ENCODE results near the gene OSBPL2. TPM values are rescaled to one million over a fixed set of nuclear protein-coding genes. Genes with fewer than 3 reads are reported as not detected.

Gene OSBPL2
- total and polyA plus RNA-seq, 10 donors, result 9.2 to 81.7 (median 48.4) TPM

DNA sequence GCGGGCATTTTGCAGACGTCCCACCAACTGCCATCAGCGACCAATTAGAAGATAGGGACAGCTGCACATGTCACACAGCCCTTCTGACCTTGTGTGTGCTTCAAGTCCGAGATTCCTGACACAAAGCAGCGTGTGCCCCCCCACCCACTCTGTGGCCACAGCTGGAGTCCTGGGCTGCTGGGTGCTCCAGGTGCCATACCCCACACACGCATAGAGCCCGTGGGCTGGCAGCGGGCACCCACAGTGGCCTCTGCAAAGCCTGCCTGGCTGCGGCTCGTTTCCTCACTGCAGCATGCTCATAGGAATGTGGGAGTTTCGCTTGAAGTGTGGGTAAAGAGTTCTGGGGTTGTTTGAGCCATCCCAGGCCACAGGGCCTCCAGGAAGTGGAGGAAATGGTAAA is 62.0 kb downstream of the OSBPL2 start:
- WGBS, 5 donors, result 85 to 94% (median 87%) methylated on average over 5 to 11 of the region's 11 CpGs
- H3K27me3 ChIP-seq (replicated peaks in 1 of 7), result no peaks in the 10 kb centered on the region
- intact Hi-C loops (cut with DNase I; ENCODE audit: low total_unique reads), result loop anchor here (5.0 kb wide), 1 partner anchor 82 kb away; no protein-coding TSS in a partner anchor
- H3K4me1 ChIP-seq, result peaks cover 21 to 79% (median 39%) of the 10 kb centered on the region in 6 donors
- no peak overlapping the region for H3K4me3 ChIP-seq
- no peaks in the 10 kb centered on the region for H3K9me3 ChIP-seq
- peaks cover 4 to 54% (median 24%) of the 10 kb centered on the region in 6 donors for H3K36me3 ChIP-seq
- DNase-seq, result no peak
- no peak overlapping the region for H3K27ac ChIP-seq
- TF ChIP-seq, protein P1, sequence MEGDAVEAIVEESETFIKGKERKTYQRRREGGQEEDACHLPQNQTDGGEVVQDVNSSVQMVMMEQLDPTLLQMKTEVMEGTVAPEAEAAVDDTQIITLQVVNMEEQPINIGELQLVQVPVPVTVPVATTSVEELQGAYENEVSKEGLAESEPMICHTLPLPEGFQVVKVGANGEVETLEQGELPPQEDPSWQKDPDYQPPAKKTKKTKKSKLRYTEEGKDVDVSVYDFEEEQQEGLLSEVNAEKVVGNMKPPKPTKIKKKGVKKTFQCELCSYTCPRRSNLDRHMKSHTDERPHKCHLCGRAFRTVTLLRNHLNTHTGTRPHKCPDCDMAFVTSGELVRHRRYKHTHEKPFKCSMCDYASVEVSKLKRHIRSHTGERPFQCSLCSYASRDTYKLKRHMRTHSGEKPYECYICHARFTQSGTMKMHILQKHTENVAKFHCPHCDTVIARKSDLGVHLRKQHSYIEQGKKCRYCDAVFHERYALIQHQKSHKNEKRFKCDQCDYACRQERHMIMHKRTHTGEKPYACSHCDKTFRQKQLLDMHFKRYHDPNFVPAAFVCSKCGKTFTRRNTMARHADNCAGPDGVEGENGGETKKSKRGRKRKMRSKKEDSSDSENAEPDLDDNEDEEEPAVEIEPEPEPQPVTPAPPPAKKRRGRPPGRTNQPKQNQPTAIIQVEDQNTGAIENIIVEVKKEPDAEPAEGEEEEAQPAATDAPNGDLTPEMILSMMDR (IDR thresholded peaks at IDR 0.05 in 8 of 11, conservative IDR thresholded peaks at IDR 0.05 in 3 of 11), result no peak
- TF ChIP-seq POLR2AphosphoS5 (IDR thresholded peaks at IDR 0.05) (peak in 2 of 3 donors; percentile 13 to 46), POLR2A (IDR thresholded peaks at IDR 0.05) (no peak)

DNA sequence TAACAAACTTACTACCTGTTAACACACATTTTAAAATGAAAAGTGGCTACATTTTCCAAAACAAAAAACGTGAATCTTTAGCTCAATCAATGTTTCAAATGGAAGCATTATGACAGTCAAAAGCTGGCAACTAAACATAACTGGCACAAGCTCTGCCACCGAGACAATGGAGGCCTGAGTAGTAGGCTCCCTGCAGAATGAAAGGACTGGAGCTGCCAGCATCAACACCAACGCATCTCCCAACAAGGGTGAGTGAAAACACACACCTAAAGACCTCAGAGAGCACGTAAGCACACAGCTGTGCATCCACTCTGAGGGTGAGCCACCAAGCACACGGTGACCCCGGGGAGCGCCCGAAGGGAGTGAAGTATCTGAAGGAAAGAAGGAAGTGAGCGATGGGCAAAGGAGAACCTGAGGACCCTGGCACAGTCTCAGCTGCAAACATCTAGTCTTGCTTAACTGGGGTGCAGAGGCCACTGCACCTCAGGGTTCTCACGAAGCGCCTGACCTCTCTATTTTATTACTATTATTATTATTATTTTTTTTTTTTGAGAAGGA is 62.9 kb downstream of the OSBPL2 start:
- H3K27me3 ChIP-seq (replicated peaks in 1 of 7), result no peaks in the 10 kb centered on the region
- H3K36me3 ChIP-seq, result peaks cover 4 to 54% (median 25%) of the 10 kb centered on the region in 6 donors
- peaks cover 29 to 85% (median 48%) of the 10 kb centered on the region in 6 donors for H3K4me1 ChIP-seq
- no peak for DNase-seq
- 88 to 92% (median 90%) methylated on average over 11 of the region's 11 CpGs for WGBS, 5 donors
- TF ChIP-seq, protein P1 (IDR thresholded peaks at IDR 0.05 in 8 of 11, conservative IDR thresholded peaks at IDR 0.05 in 3 of 11), result no peak
- no peak for TF ChIP-seq POLR2AphosphoS5 (IDR thresholded peaks at IDR 0.05)
- peak overlapping the region in 4 of 8 donors; percentile 94 to 98 (median 98) for H3K27ac ChIP-seq
- peak overlapping the region in 1 of 8 donors; percentile 99 for H3K4me3 ChIP-seq
- intact Hi-C loops (cut with DNase I; ENCODE audit: low total_unique reads), result loop anchor here (5.0 kb wide), 1 partner anchor 81 kb away; no protein-coding TSS in a partner anchor
- H3K9me3 ChIP-seq, result no peaks in the 10 kb centered on the region

DNA sequence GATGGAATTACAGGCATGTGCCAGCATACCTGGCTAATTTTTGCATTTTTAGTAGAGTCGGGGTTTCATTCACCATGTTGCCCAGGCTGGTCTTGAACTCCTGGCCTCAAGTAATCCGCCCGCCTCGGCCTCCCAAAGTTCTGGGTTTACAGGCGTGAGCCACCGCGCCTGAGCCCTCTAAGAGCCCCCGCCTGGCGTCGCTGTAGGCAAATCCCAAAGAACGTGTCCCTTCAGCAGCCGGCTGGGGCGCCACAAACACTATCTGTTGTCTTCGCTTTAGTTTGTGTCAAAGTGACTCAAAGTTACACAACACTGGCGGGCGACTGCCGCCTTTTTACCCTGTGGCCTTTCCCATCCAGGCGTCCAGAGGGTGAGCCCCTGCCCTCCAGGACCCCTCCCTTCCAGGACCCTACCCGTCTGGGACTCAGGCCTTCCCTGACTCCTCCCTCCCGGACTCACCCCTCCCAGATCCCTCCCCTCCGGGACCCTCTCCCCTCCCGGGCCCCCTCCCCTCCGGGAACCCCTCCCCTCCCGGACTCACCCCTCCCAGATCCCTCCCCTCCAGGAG is 63.5 kb downstream of the OSBPL2 start:
- H3K27ac ChIP-seq, result peak overlapping the region; percentile 88 to 98 (median 96)
- intact Hi-C loops (cut with DNase I; ENCODE audit: low total_unique reads), result loop anchor here (5.0 kb wide), 1 partner anchor 80 kb away; no protein-coding TSS in a partner anchor
- peaks cover 23 to 85% (median 53%) of the 10 kb centered on the region in 6 donors for H3K4me1 ChIP-seq
- H3K9me3 ChIP-seq, result no peaks in the 10 kb centered on the region
- H3K27me3 ChIP-seq (replicated peaks in 1 of 7), result no peaks in the 10 kb centered on the region
- 2 to 4% (median 2%) methylated on average over 23 to 24 of the region's 24 CpGs for WGBS, 5 donors
- H3K4me3 ChIP-seq, result peak overlapping the region; percentile 52 to 100 (median 96)
- peaks cover 4 to 54% (median 29%) of the 10 kb centered on the region in 6 donors for H3K36me3 ChIP-seq
- peak; percentile 97 for DNase-seq
- TF ChIP-seq, protein P1 (IDR thresholded peaks at IDR 0.05 in 8 of 11, conservative IDR thresholded peaks at IDR 0.05 in 3 of 11), result peak; percentile 77 to 95 (median 88)
- TF ChIP-seq POLR2A (IDR thresholded peaks at IDR 0.05) (no peak), POLR2AphosphoS5 (IDR thresholded peaks at IDR 0.05) (peak; percentile 76 to 84 (median 77))

Data from spleen (tissue), 11 donors.